Effector memory CD4-positive, alpha-beta T cell (primary cell): ENCODE measurements around the gene ATOSA.

ENCODE experiments used
- DNase-seq, 3 donors: peaks; one replicate each; pipeline ENCODE4 v3.0.0-alpha.2; 2020
- H3K27ac ChIP-seq: 2 replicates; pipeline ENCODE4 v1.7.0; 2013; ENCODE audit warnings: mild to moderate bottlenecking, low read length, moderate library complexity; ENCODE audit not compliant: insufficient read depth, poor library complexity, severe bottlenecking
- H3K27me3 ChIP-seq: replicated peaks from 2 replicates; pipeline ENCODE4 v1.7.0; 2013; ENCODE audit warnings: mild to moderate bottlenecking, low read length; ENCODE audit not compliant: insufficient read depth, control insufficient read depth, poor library complexity, severe bottlenecking
- H3K36me3 ChIP-seq: 2 replicates; pipeline ENCODE4 v1.7.0; 2013; ENCODE audit warnings: mild to moderate bottlenecking, low read length, moderate library complexity; ENCODE audit not compliant: control insufficient read depth, insufficient read depth
- H3K4me1 ChIP-seq: 2 replicates; pipeline ENCODE4 v1.7.0; 2013; ENCODE audit warnings: low read length, mild to moderate bottlenecking; ENCODE audit not compliant: control insufficient read depth, insufficient read depth, poor library complexity, severe bottlenecking
- H3K4me3 ChIP-seq: 2 replicates; pipeline ENCODE4 v1.7.0; 2013; ENCODE audit warnings: low read length, low read depth, mild to moderate bottlenecking; ENCODE audit not compliant: insufficient read depth, poor library complexity, severe bottlenecking
- H3K9me3 ChIP-seq: 2 replicates; pipeline ENCODE4 v1.7.0; 2013; ENCODE audit warnings: mild to moderate bottlenecking, low read length, moderate library complexity; ENCODE audit not compliant: control insufficient read depth

ATOSA gene

DNA sequence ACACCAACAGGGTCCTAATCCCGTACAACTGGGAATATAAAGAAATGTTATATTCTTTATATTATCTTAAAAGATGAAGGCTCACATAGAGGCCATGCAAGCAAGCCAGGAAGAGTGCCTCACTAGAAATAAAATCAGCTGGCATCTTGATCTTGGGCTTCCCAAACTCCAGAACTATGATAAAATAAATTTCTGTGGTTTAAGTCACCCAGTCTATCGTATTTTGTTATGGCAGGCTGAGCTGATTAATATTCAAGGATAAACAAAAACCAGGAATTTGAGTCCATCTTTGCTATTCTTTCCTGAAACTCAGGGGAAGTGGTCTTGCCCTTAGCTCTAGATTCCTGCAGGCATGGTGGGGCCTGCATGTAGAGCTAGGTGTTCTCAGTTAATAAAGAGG is 42.7 kb downstream of the ATOSA start:
- Histone ChIP-seq H3K9me3 (no peaks in the 10 kb centered on the region), H3K4me3 (no peak overlapping the region), H3K27me3 (no peaks in the 10 kb centered on the region), H3K27ac (no peak overlapping the region), H3K36me3 (peaks cover 21% of the 10 kb centered on the region), H3K4me1 (no peaks in the 10 kb centered on the region)
- DNase-seq: no peak

DNA sequence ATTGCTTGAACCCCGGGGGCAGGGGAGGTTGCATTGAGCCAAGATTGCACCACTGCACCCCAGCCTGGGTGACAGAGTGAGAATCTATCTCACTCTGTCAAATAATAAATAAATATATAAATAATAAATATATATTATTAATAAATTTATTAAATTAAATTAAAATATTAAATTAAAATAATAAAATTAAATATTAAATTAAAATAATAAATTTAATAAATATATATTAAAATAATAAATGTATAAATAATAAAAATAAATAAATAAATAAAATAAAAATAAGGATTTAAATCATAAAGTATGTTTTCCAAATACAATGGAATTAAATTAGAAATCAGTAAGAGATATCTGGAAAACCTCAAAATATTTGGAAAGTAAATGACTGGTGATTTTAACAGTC is 43.3 kb downstream of the ATOSA start:
- Histone ChIP-seq H3K27ac (no peak overlapping the region), H3K36me3 (peaks cover 21% of the 10 kb centered on the region), H3K9me3 (no peaks in the 10 kb centered on the region), H3K27me3 (no peaks in the 10 kb centered on the region), H3K4me1 (no peaks in the 10 kb centered on the region), H3K4me3 (no peak overlapping the region)
- DNase-seq: no peak
